GF-D8 (cell line): Measurements from ENCODE around the gene COL4A1.

Source experiments
- DNase-seq: peaks from one replicate; lab custom pipeline; 2025; lab: John Stamatoyannopoulos, UW

Gene COL4A1

GRCh38 chr13:110234532-110234931, 72.4 kb downstream of the COL4A1 start:
- no peak for DNase-seq

- no peak for DNase-seq
Measured at GRCh38 chr13:110233951-110234280, 73.0 kb downstream of the COL4A1 start.

GRCh38 chr13:110233181-110233950, 73.6 kb downstream of the COL4A1 start:
- DNase-seq = no peak

GRCh38 chr13:110232756-110233155, 74.2 kb downstream of the COL4A1 start:
- DNase-seq = no peak

GRCh38 chr13:110232142-110232541, 74.8 kb downstream of the COL4A1 start:
- no peak for DNase-seq

GRCh38 chr13:110231348-110232047, 75.5 kb downstream of the COL4A1 start:
- no peak for DNase-seq

- no peak for DNase-seq
Measured at GRCh38 chr13:110230661-110231347, 76.2 kb downstream of the COL4A1 start.

- DNase-seq = no peak
Measured at GRCh38 chr13:110229905-110230563, 76.9 kb downstream of the COL4A1 start.

GRCh38 chr13:110228936-110229904, 77.7 kb downstream of the COL4A1 start:
- DNase-seq = no peak

GRCh38 chr13:110227864-110228643, 78.9 kb downstream of the COL4A1 start:
- DNase-seq = no peak

GRCh38 chr13:110227416-110227815, 79.5 kb downstream of the COL4A1 start:
- DNase-seq = no peak

GRCh38 chr13:110225609-110226574, 81.1 kb downstream of the COL4A1 start:
- DNase-seq = no peak

- no peak for DNase-seq
Measured at GRCh38 chr13:110225003-110225402, 82.0 kb downstream of the COL4A1 start.

- DNase-seq = no peak
Measured at GRCh38 chr13:110224519-110224918, 82.4 kb downstream of the COL4A1 start.

GRCh38 chr13:110221406-110222117, 85.4 kb downstream of the COL4A1 start:
- no peak for DNase-seq

GRCh38 chr13:110220471-110220870, 86.5 kb downstream of the COL4A1 start:
- no peak for DNase-seq

- no peak for DNase-seq
Measured at GRCh38 chr13:110218581-110219201, 88.3 kb downstream of the COL4A1 start.

GRCh38 chr13:110217811-110218210, 89.1 kb downstream of the COL4A1 start:
- DNase-seq = no peak
